H4 (cell line): Measurements from ENCODE around the gene CPVL. TPM values are rescaled to one million over a fixed set of nuclear protein-coding genes. Genes with fewer than 3 reads are reported as not detected.

Experiments used
- DNase-seq: peaks from one replicate; pipeline ENCODE4 v3.0.0-alpha.2; 2015; ENCODE audit warnings: low spot score
- total RNA-seq: library from RNA; depleted of rRNA; stranded (reverse); fragments of >200 nt; shearing (Covaris generic); gene quantifications from 2 replicates; pipeline ENCODE4 v1.2.3, GENCODE V29; 2014

Gene CPVL
- total RNA-seq, 1 experiment from 2014 or later: 113 TPM

DNA sequence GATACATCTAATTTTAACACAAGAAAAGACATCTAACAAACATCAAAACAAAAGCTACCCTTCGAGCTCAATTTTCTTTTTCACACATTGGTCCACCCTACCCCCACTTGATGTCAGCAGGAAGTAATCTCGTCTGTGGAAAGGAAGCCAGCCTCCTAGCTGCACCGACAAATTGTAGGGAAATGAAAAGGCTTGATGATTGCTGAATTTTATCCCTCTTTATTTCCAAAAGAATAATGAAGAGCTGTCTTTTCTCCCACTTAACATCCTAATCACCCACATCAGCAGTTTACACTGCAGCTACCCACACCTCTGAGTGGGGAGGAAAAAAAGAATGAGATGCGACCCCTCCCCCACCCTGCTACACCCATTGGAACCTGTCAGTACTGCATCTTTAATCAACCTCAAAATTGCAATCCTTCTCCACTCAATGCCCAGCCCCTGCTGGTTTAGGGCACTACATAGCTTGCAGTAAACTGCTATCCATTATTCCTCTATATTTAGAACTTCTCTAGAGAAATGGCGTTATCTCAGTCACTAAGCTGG, 10.6 kb upstream of the CPVL start:
- DNase-seq: no peak

GRCh38 chr7:29154076-29154475, 7.7 kb upstream of the CPVL start:
- no peak for DNase-seq

- DNase-seq: no peak
Observed at GRCh38 chr7:29150856-29151255, 4.5 kb upstream of the CPVL start.

DNA sequence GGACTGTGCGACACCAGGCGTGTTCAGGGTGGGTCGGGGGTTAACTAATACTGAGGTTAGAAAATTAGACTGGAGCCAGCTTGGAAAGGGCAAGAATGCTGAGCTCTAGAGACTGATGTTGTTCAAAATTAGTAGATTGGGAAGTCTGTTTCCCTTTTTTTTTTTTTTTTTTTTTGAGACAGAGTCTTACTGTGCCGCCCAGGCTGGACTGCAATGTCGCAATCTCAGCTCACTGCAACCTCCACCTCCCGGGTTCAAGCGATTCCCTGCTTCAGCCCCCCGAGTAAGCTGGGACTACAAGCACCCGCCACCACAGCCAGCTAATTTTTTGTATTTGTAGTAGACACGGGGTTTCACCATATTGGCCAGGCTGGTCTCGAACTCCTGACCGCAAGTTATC, 2.7 kb upstream of the CPVL start:
- DNase-seq: no peak

GRCh38 chr7:29147821-29148220, 1.5 kb upstream of the CPVL start:
- DNase-seq: no peak

DNA sequence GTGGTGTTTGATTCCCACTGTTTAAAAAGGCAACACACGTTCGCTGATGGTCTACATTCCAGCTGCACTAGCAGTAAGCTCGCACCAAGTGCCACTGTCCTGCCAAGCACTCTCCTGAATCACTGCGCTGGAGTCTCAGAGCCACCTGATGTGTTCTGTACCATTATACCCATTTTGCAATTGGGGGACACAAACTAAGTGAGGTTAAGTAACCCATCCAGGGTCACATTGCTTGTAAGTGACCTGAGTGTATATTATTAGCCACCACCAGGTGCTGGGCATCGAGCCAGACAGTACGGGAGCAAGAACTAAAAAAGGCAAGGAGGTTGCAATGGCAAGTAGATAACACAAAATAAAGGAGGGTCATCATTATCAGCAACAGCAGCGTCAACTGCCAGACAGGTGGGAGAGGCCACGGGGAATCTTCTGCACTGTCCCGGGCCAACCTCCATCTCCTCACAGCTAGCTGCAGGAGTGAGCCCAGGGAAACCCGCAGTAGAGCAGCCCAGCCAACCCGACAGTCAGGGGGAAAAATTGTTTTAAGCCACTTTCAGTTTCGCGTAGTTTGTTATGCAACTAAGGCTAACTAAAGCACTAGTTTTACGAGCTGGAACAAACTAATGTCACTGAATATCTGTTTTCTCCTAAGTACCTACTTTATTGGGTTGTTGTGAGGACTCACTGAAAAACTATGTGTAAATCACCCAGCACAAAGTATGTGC, 712 bp upstream of the CPVL start:
- DNase-seq: peak; percentile 59

DNA sequence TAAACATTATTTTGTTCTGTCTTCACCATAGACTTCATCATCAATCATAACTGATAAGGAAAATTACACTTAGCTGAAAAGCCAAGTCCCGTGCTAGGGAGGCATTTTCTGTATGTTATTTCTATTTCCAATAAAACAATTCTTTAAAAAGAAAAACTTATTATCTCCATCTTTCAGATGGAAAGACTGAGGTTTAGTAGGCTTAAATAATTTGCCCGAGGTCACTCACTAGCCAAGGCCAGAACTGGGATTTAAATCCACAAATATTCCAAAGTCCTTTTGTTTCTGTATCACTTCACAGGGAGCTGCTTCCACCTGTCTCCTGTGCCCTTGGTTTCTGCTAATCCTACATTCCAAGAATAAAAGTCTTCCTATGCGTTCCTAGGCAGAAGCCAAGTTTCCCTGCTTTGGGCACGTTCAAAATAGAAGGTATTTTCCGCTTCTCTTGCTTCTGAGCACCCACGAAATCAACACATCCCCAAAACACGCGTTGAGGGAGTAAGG, 732 bp downstream of the CPVL start:
- no peak for DNase-seq

- no peak for DNase-seq
Observed at GRCh38 chr7:29143751-29144150, 2.6 kb downstream of the CPVL start.

GRCh38 chr7:29142021-29142727, 4.2 kb downstream of the CPVL start:
- no peak for DNase-seq

DNA sequence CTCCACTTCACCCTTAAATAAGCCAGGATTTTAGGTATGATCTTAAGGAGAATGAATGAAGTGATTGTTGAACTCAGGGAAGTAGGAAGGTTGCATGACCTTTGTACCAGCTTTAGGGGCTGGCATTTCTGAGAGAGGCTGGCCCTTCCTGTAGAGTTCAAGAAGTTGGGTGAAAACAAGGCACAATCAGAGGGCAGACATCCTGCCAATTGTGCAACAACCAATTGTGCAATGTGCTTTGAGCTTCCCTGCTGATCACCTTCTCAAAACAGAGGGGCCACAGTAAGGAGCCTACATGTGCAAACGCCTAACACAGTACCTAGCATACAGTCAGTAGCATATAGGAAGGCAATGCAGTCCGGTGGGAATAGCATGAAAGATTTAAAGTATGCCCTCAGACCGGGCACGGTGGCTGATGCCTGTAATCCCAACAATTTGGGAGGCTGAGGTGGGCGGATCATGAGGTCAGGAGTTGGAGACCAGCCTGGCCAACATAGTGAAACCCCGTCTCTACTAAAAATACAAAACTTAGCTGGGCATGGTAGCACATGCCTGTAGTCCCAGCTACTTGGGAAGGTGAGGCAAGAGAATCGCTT, 5.4 kb downstream of the CPVL start:
- no peak for DNase-seq

- no peak for DNase-seq
Observed at GRCh38 chr7:29139796-29140195, 6.5 kb downstream of the CPVL start.

GRCh38 chr7:29139191-29139590, 7.1 kb downstream of the CPVL start:
- no peak for DNase-seq

GRCh38 chr7:29138588-29138987, 7.7 kb downstream of the CPVL start:
- no peak for DNase-seq

- DNase-seq: no peak
Observed at GRCh38 chr7:29135846-29136245, 10.5 kb downstream of the CPVL start.

DNA sequence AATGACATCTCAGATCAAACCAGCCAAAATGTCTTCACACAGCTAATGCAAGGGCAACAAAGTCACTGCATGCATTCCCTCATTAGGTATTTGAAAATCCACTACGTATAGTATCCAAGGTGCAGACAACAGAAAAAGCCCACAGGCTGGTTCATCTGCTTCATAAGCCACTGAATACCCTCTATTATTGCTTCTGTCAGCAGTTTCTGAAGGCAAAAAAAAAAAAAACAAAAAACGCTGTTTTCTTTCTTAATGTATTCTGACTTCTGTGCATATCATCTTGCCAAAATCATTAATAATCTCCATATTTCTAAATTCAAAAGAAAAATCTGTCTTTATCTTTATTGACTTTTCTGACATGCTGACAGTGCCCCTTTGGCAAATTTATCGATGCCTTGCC, 13.4 kb downstream of the CPVL start:
- DNase-seq: no peak

DNA sequence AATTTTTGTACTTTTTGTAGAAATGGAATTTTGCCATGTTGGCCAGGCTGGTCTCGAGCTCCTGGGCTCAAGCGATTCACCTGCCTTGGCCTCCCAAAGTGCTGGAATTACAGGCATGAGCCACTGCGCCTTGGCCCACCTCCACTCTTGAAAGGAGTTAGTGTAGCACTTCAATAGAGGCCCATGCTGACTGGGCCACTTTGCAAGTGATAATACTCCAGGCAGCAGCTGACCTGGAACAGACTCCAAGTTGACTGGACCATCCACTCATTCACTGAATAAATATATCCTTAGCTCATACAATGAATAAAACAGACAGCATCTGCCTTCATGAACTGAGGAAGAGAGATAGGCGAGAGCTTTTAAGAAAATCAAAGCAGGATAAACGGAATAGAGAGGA, 14.7 kb downstream of the CPVL start:
- no peak for DNase-seq

DNA sequence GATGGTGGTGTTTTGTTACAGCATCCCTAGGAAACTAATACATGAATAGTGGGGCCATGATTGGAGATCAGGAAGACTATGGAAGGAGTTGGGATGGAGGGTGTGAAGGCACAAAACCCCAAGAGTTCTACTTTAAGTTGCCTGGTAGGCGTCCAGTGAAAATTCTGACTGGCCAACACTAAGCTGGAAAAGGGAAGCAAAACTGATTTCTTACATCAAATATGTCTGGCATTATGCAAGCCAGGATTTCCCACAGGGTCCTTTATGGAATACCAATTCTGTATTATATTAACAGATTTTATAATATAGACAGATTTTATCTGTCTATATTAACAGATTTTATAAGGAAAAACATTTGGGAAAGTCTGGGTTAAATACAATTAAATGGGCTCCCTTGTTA, 16.2 kb downstream of the CPVL start:
- no peak for DNase-seq

- DNase-seq: no peak
Observed at GRCh38 chr7:29127527-29127926, 18.8 kb downstream of the CPVL start.

DNA sequence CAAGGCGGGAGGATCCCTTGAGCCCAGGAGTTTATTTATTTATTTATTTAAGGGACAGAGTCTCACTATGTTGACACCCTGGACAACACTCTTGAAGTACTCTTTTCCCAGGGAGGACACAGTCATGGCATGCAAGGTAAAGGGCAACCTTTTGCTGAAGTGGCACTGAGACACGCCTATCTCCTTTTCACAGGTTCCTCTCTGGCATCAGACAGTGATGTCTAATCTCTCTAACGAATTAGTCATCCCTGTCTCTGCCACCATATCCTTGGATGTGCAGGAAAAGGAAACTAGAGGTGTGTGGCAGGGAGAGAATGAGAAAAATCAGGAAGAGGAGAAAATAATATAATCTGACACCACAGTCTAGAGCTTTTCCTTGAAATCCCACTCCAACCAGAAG, 19.5 kb downstream of the CPVL start:
- no peak for DNase-seq

GRCh38 chr7:29123626-29124190, 22.6 kb downstream of the CPVL start:
- DNase-seq: no peak

- no peak for DNase-seq
Observed at GRCh38 chr7:29122759-29123158, 23.6 kb downstream of the CPVL start.

GRCh38 chr7:29122081-29122480, 24.3 kb downstream of the CPVL start:
- DNase-seq: no peak
